ENCODE measurements around the gene NAALADL2.
"Not testable (repeated sequence)": the region's sequence is repeated elsewhere in the genome, so short reads cannot be mapped to it uniquely, and the experiment has no call there.

NAALADL2 gene

GRCh38 chr3:175518459-175518858 lies 659.3 kb downstream of the NAALADL2 start:
- DNase-seq, result no peak

GRCh38 chr3:175521406-175521805 lies 662.3 kb downstream of the NAALADL2 start:
- no peak for DNase-seq

GRCh38 chr3:175526191-175526590 lies 667.1 kb downstream of the NAALADL2 start:
- DNase-seq, result no peak

GRCh38 chr3:175526609-175527280 lies 667.6 kb downstream of the NAALADL2 start:
- DNase-seq, result no peak

- not testable (repeated sequence) for DNase-seq
Measured at GRCh38 chr3:175528693-175529092, 669.6 kb downstream of the NAALADL2 start.

GRCh38 chr3:175535351-175535750 lies 676.2 kb downstream of the NAALADL2 start:
- no peak for DNase-seq

GRCh38 chr3:175546115-175546514 lies 687.0 kb downstream of the NAALADL2 start:
- no peak for DNase-seq

- DNase-seq, result no peak
Measured at GRCh38 chr3:175552929-175553328, 693.8 kb downstream of the NAALADL2 start.

- DNase-seq, result no peak
Measured at GRCh38 chr3:175554801-175555200, 695.7 kb downstream of the NAALADL2 start.

- no peak for DNase-seq
Measured at GRCh38 chr3:175558261-175558660, 699.1 kb downstream of the NAALADL2 start.

GRCh38 chr3:175564363-175564762 lies 705.2 kb downstream of the NAALADL2 start:
- DNase-seq, result no peak

- DNase-seq, result no peak
Measured at GRCh38 chr3:175571096-175571495, 712.0 kb downstream of the NAALADL2 start.

- DNase-seq, result no peak
Measured at GRCh38 chr3:175573226-175573625, 714.1 kb downstream of the NAALADL2 start.

GRCh38 chr3:175580318-175580717 lies 721.2 kb downstream of the NAALADL2 start:
- no peak for DNase-seq

GRCh38 chr3:175585898-175586297 lies 726.8 kb downstream of the NAALADL2 start:
- DNase-seq, result no peak

- DNase-seq, result no peak
Measured at GRCh38 chr3:175590745-175591144, 731.6 kb downstream of the NAALADL2 start.

GRCh38 chr3:175591375-175591774 lies 732.2 kb downstream of the NAALADL2 start:
- no peak for DNase-seq

- DNase-seq, result no peak
Measured at GRCh38 chr3:175593331-175593730, 734.2 kb downstream of the NAALADL2 start.

GRCh38 chr3:175598740-175599139 lies 739.6 kb downstream of the NAALADL2 start:
- no peak for DNase-seq

GRCh38 chr3:175601521-175601920 lies 742.4 kb downstream of the NAALADL2 start:
- DNase-seq, result no peak

GRCh38 chr3:175605851-175606250 lies 746.7 kb downstream of the NAALADL2 start:
- no peak for DNase-seq

GRCh38 chr3:175606650-175607318 lies 747.6 kb downstream of the NAALADL2 start:
- DNase-seq, result no peak

GRCh38 chr3:175608356-175608755 lies 749.2 kb downstream of the NAALADL2 start:
- no peak for DNase-seq

- no peak for DNase-seq
Measured at GRCh38 chr3:175608911-175609310, 749.8 kb downstream of the NAALADL2 start.
